ENCODE data around the gene NDUFS7.

DNA sequence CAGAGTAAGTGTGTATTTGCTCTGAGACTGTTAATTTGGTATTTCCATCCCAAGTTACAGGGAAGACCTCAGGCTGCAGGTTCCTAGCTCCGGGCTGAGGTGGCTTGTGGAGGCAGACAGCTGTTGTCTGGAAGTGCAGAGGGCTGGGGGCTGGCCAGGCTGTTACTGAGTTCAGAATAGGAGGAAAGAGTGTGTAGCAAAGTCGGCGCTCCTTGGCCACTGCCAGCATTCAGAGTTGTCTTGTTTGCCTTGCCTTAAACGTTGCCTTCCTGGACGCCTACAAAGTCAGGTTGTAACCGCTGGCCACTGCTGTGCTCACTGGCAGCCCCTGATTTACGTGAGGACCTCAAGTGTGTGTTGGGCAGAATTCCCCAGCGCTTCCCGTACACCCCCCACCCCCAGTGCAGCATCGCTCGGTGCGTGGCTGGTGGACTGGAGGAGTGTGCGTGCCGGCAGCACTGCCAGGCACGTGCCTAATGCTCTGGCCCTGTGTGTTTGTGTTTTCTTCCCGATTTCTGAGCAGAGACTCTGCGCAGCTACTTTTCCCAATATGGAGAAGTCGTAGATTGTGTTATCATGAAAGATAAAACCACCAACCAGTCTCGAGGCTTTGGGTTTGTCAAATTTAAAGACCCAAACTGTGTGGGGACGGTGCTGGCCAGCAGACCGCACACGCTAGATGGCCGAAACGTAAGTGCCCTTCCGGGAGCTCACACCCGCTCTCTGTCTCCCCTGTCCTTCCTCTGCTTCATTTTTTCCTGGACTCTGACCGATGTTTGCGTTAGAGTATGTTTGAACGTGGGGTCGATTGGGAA is 34.2 kb downstream of the NDUFS7 start:
- TF ChIP-seq, protein P1, sequence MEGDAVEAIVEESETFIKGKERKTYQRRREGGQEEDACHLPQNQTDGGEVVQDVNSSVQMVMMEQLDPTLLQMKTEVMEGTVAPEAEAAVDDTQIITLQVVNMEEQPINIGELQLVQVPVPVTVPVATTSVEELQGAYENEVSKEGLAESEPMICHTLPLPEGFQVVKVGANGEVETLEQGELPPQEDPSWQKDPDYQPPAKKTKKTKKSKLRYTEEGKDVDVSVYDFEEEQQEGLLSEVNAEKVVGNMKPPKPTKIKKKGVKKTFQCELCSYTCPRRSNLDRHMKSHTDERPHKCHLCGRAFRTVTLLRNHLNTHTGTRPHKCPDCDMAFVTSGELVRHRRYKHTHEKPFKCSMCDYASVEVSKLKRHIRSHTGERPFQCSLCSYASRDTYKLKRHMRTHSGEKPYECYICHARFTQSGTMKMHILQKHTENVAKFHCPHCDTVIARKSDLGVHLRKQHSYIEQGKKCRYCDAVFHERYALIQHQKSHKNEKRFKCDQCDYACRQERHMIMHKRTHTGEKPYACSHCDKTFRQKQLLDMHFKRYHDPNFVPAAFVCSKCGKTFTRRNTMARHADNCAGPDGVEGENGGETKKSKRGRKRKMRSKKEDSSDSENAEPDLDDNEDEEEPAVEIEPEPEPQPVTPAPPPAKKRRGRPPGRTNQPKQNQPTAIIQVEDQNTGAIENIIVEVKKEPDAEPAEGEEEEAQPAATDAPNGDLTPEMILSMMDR (conservative IDR thresholded peaks at IDR 0.05; ENCODE audit: low read length): no peak
- no peak for TF ChIP-seq EZH2phosphoT487 (IDR thresholded peaks at IDR 0.05; ENCODE audit: borderline replicate concordance, low read depth, low read length)
